Gastrocnemius medialis (tissue), 4 donors: ENCODE data around the gene TRAPPC14.

ENCODE experiments used
- CTCF ChIP-seq, 5 experiments: fragments of 450-650 bp in 3 of 5; fragments of 200-600 bp in 2 of 5; sonication (generic) in 2 of 5; IDR thresholded peaks in 4 of 5; conservative IDR thresholded peaks in 1 of 5; 1 replicate in 4 of 5; 2 replicates in 1 of 5; pipeline ENCODE4 v1.5.1; 2016 to 2019; ENCODE audit warnings: antibody characterized with exemption in 5 of 5, mild to moderate bottlenecking in 3 of 5, moderate library complexity in 3 of 5
- POLR2A ChIP-seq, 2 donors: fragments of 450-650 bp; IDR thresholded peaks; one replicate each; pipeline ENCODE4 v1.6.1; 2017; ENCODE audit warnings: antibody characterized with exemption in 2 of 2, mild to moderate bottlenecking in 2 of 2, moderate library complexity in 2 of 2

- TF ChIP-seq CTCF (IDR thresholded peaks at IDR 0.05 in 4 of 5, conservative IDR thresholded peaks at IDR 0.05 in 1 of 5) (no peak), POLR2A (IDR thresholded peaks at IDR 0.05) (no peak)
These were observed 11.2 kb downstream of the TRAPPC14 start for GRCh38 chr7:100147278-100147677.
